ENCODE results near the gene GIPR.

The GIPR gene

GRCh38 chr19:45641274-45642105 is 26.5 kb upstream of the GIPR start:
- DNase-seq (ENCODE audit: low read depth): peak; percentile 97
- peak overlapping the region; percentile 34 for H3K4me3 ChIP-seq (ENCODE audit: low read length)
- no peak for TF ChIP-seq CTCF (IDR thresholded peaks at IDR 0.05; ENCODE audit: insufficient read depth, low read depth, low read length, missing control alignments)

- H3K4me3 ChIP-seq (ENCODE audit: low read length): no peak overlapping the region
- peak; percentile 98 for TF ChIP-seq CTCF (IDR thresholded peaks at IDR 0.05; ENCODE audit: insufficient read depth, low read depth, low read length, missing control alignments)
- DNase-seq (ENCODE audit: low read depth): peak; percentile 81
Measured at GRCh38 chr19:45643024-45643926, 24.7 kb upstream of the GIPR start.

- no peak overlapping the region for H3K4me3 ChIP-seq (ENCODE audit: low read length)
- no peak for TF ChIP-seq CTCF (IDR thresholded peaks at IDR 0.05; ENCODE audit: insufficient read depth, low read depth, low read length, missing control alignments)
- DNase-seq (ENCODE audit: low read depth): no peak
Measured at GRCh38 chr19:45643927-45644771, 23.9 kb upstream of the GIPR start.

GRCh38 chr19:45645068-45645630 is 22.9 kb upstream of the GIPR start:
- H3K4me3 ChIP-seq (ENCODE audit: low read length): no peak overlapping the region
- TF ChIP-seq CTCF (IDR thresholded peaks at IDR 0.05; ENCODE audit: insufficient read depth, low read depth, low read length, missing control alignments): no peak
- DNase-seq (ENCODE audit: low read depth): no peak

- H3K4me3 ChIP-seq (ENCODE audit: low read length): no peak overlapping the region
- no peak for TF ChIP-seq CTCF (IDR thresholded peaks at IDR 0.05; ENCODE audit: insufficient read depth, low read depth, low read length, missing control alignments)
- DNase-seq (ENCODE audit: low read depth): peak; percentile 67
Measured at GRCh38 chr19:45645631-45646344, 22.2 kb upstream of the GIPR start.

- no peak for TF ChIP-seq CTCF (IDR thresholded peaks at IDR 0.05; ENCODE audit: insufficient read depth, low read depth, low read length, missing control alignments)
- no peak for DNase-seq (ENCODE audit: low read depth)
- no peak overlapping the region for H3K4me3 ChIP-seq (ENCODE audit: low read length)
Measured at GRCh38 chr19:45646345-45646698, 21.7 kb upstream of the GIPR start.
